COLO668 (cell line): ENCODE data around the gene PDRG1.
"Not testable (repeated sequence)": the region's sequence is repeated elsewhere in the genome, so short reads cannot be mapped to it uniquely, and the experiment has no call there.

Experiments used
- DNase-seq: peaks from one replicate; lab custom pipeline; 2025; ENCODE audit not compliant: unreplicated experiment; lab: John Stamatoyannopoulos, UW

PDRG1 gene

DNA sequence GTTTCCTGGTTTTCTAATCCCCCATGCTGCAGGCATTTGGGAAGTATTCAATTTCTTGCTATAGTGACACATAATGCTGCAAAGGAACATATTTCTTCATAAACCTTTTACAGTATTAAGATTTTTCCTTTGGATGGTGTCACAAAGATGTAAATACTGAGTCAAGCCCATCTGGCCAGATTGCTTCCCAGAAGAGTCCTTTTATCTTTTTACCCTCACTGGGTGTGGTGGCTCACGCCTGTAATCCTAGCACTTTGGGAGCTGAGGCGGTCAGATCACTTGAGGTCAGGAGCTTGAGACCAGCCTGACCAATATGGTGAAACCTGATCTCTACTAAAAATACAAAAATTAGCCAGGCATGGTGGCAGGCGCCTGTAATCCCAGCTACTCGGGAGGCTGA lies 22.2 kb downstream of the PDRG1 start:
- not testable (repeated sequence) for DNase-seq

DNA sequence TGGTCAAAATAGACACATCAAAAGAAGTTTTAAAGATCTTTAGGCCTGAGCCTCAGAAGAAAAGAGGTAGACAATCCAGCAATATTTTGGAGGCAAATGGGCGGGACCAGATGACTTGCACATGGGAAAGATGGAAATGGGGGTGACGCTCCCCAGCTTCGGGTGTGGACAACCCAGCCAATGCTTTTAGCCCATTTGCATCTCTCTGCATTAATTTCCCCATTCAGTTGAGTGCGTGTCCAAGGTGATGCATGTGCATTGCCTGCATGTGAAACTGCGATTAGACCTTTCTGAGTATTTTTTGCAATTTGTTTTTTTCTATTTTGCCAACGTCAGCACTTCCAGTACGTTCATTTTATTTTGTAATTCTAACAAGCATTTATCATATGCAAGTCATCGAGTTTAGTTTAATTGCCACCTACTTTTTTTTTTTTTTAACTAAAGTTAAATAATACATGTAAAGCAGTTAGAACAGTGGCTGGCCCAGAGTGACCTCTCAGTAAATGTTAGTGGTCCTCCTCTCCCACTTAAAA lies 24.2 kb downstream of the PDRG1 start:
- no peak for DNase-seq

DNA sequence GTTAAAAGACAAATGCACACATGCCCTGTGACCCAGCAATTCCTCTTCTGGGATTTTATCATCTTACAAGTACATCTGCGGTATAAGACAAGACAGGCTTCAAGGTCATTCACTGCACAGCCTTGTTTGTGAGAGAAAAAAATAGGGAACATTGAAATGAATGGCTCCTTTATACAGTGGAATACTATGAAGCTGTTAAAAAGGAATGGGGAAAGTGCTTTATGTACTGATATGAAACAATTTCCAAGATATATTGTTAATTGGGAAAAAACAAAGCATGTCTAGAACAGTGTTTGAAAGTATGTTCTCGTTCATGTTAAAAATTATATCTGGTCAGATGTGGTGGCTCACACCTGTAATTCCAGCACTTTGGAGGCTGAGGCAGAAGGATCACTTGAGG lies 25.4 kb downstream of the PDRG1 start:
- no peak for DNase-seq

GRCh38 chr20:31925631-31926030 lies 26.2 kb downstream of the PDRG1 start:
- no peak for DNase-seq

GRCh38 chr20:31924561-31924960 lies 27.3 kb downstream of the PDRG1 start:
- no peak for DNase-seq

DNA sequence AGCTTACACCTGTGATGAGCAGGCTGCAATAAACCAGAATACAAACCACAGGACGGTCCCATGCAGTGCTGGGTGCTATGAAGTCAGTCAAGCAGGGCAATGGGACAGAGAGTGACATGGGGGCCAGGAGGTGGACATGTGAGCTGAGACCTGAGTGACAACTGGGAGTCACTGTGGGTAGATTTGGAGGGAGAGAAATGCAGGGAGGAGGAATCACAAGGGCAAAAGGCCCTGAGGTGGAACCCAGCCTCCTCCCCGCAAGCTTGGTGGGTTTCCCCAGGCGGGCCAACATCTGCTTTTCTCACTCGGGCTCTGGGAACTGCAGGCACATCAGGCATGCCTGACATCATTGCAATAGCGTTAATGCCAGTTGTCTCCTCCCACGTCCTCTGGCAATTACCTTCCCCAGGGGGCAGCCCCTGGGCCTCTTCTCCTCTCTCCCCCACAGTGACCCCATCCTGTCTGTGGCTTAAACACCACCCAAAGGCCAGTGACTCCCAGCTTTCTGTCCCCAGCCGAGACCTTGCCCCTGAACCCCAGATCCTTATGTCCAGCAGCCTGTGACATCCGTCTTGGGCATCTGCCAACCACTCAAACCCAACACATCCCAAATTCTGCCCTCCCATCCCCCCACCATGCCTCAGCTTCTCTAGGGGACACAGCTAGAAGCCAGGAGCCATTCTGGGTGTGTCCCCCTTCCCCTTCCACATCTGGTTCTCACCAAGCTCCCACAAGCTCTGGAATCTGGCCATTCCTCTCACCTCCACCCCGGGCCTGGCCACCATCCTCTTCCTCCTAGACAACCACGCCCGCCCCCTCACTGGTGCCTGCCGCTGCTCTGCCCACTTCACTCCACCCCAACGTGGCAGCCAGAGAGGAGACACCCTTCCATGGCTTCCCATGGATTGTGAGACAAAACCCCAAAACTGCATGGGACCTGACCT lies 28.2 kb downstream of the PDRG1 start:
- DNase-seq, result no peak

DNA sequence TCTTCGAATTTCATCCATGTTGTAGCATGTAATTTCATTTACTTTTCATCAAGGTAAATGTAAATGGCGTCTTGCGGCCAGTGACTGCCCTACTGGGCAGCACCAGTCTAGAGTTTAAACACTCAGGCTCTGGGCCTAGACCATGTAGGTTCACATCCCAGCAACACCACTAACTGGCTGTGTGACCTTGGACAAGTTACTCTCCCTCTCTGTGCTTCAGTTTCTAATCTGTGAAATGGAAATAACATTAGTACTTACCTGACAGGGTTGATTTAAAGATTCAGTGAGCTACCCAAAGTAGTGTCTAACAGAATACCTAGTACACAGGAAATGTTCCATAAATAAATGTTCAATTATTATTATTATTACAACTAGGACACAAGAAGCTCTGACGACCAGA lies 29.3 kb downstream of the PDRG1 start:
- DNase-seq, result no peak

DNA sequence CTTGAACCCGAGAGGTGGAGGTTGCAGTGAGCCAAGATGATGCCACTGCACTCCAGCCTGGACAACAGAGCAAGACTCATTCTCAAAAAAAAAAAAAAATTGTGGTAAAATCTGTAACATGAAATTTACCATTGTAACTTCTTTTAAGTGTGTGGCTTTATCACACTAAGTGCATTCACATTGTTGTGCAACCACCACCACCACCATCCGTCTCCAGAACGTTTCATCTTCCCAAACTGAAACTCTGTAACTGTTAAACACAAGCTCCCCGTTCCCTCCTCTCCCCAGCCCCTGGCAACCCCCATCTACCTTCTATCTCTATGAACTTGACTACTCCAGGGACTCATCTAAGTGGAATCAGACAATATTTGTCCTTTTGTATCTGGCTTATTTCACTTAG lies 29.7 kb downstream of the PDRG1 start:
- no peak for DNase-seq

DNA sequence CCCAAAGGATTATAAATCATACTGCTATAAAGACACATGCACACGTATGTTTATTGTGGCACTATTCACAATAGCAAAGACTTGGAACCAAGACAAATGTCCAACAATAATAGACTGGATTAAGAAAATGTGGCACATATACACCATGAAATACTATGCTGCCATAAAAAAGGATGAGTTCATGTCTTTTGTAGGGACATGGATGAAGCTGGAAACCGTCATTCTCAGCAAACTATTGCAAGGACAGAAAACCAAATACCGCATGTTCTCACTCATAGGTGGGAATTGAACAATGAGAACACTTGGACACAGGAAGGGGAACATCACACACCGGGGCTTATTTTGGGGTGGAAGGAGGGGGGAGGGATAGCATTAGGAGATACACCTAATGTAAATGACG lies 30.4 kb downstream of the PDRG1 start:
- DNase-seq, result not testable (repeated sequence)

GRCh38 chr20:31920275-31920855 lies 31.5 kb downstream of the PDRG1 start:
- no peak for DNase-seq

DNA sequence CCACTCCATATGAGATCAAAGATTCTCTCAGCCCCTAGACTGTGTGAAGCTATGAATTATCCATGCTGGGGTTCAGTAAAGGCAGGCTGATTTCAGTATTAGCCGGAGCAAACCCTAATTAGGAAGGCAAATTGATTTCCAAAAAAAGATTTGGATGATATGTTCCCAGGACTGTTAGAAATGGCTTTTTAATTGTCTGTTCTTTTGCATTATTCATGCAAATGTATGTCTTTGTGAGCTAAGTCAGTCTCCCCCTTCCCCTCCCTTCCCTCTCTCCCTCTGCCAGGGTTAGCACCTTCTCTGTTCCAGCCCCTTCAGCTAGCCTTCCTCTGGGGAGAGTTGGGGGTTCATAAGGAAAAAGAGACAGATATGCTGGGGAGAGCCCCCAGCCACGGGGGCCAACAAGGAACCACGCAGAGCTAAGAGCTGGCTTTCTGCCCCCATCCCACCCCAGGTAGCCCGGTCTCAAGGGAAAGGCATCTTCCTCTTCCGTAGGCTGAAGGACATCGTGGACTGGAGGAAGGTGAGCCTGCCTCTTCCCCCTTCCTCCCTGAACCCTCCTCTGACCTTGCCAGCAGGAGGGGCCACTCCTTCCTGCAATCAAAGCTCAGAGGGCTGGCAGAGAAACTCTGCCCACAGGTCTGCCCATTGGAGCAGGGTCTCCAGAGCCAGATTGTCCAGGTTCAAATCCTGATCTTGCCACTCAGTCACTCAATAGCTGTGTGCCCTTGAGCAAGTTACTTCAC lies 32.3 kb downstream of the PDRG1 start:
- DNase-seq, result no peak

GRCh38 chr20:31918466-31919105 lies 33.3 kb downstream of the PDRG1 start:
- DNase-seq, result no peak

GRCh38 chr20:31917962-31918412 lies 33.9 kb downstream of the PDRG1 start:
- not testable (repeated sequence) for DNase-seq

DNA sequence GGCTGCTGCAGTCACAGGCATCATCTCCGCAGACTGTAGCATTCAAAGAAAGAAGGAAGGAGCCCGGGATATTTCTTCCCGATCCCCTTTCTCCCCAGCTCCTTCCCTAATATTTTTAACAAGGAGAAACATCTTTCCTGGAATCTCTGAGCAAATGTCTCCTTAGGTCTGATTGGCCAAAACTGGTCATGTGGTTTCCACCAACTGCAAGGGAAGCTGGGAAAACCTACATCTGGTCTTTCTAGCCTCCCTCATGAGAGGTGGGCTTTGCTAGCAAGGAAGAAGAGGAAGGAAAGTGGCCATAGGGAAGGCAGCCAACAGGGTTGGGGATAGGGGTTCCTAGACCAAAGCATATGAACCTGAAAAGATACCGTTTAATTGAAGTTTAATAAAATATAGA lies 35.1 kb downstream of the PDRG1 start:
- DNase-seq, result no peak

DNA sequence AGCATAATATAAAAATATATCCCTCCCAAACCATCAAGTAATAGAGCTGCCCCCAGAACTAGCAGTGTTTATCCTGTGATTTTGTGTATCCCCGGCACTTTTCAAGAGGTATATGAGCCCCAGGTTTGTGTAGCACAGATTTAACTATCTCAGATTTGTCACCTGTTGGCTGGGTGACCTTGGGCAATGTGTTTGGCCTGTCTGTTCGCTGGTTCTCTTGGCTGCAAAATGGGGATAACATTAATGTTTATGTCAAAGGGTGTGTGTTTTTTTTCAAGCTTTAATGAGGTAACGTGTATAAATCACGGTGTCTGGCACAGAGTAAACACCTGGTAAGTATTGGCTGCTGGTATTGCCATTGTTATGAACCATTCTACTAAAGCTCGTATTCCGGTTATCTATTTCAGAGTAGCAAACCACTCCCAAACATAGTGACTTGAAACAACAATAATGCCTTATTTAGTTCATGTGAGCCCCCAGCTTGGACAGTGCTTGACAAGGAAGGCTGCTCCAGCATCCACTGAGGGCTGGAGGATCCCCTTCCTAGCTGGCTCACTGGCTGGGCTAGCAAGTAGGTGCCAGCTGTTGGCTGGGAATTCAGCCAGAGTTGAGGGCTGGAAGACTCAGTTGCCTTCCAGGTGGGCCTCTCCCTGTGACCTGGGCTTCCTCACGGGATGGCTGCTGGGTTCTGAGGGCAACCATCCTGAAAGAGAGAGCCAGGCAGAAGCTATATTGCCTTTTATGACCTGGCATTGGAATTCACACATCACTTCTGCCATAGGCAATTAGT lies 36.2 kb downstream of the PDRG1 start:
- DNase-seq, result no peak

DNA sequence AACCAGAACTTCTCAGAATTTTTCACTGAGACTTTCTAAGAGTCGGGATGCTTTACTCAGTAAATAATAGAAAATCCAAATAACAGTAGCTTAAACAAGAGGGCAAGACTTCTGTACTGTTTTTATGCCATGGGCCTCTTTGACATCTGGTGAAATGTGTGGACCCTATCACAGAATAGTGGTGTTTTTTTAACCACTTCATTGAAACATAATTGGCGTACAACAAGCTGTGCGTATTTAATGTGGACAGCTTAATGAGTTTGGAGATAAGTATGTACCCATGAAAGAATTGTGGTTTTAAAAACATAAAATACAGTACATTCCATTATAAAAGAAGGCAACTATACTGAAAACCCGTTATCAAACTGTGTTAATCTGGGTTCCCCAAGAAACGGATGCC lies 37.7 kb downstream of the PDRG1 start:
- DNase-seq, result no peak

- DNase-seq, result no peak
Observed at GRCh38 chr20:31913431-31914157, 38.3 kb downstream of the PDRG1 start.

- no peak for DNase-seq
Observed at GRCh38 chr20:31910071-31910803, 41.6 kb downstream of the PDRG1 start.
